Motor neuron (in vitro differentiated cells): ENCODE results near the gene CST8. TPM values are rescaled to one million over a fixed set of nuclear protein-coding genes. Genes with fewer than 3 reads are reported as not detected.

Experiments used
- ATAC-seq, 8 experiments: fragments of 200-7000 bp; cut with Tn5 transposase; replicated peaks in 6 of 8; 2 replicates each; pipeline ENCODE4 v1.8.0; 2021; ENCODE audit warnings: mild to moderate bottlenecking in 8 of 8, moderate library complexity in 8 of 8
- H3K27ac ChIP-seq, 2 donors: fragments of 250-450 bp; sonication (Bioruptor Pico); 2 replicates each; pipeline ENCODE4 v1.9.0; 2021; ENCODE audit warnings: antibody characterized with exemption in 2 of 2, mild to moderate bottlenecking in 2 of 2, moderate library complexity in 1 of 2
- H3K4me1 ChIP-seq, 2 donors: fragments of 250-450 bp; sonication (Bioruptor Pico); replicated peaks in 1 of 2; 2 replicates each; pipeline ENCODE4 v1.6.1; 2021; ENCODE audit warnings: antibody characterized with exemption in 2 of 2, mild to moderate bottlenecking in 2 of 2, moderate library complexity in 1 of 2
- H3K4me3 ChIP-seq, 5 donors: fragments of 250-450 bp; sonication (Bioruptor Pico); 2 replicates each; pipeline ENCODE4 v1.9.0; 2021; ENCODE audit warnings: antibody characterized with exemption in 5 of 5, mild to moderate bottlenecking in 5 of 5, moderate library complexity in 4 of 5
- WGBS, 10 experiments: fragments of 450-650 bp; shearing (Covaris generic); methylation state at CpG; one replicate each; pipeline ENCODE4 v1.0.0; 2022; 5-methylcytosine and 5-hydroxymethylcytosine counted together
- in situ Hi-C, 9 experiments: fragments of 400-800 bp; cut with MboI; loops; one replicate each; pipeline ENCODE4 v1.15.0; 2021; ENCODE audit warnings: low sequenced_read_pairs in 9 of 9, low pct_unique_long_range_greater_than_20kb in 2 of 9; ENCODE audit not compliant: unreplicated experiment in 9 of 9
- total RNA-seq, 8 experiments: library from RNA; unstranded; fragments of 300-600 nt; gene quantifications; 2 replicates each; pipeline versions ENCODE4 v1.2.3 to v1.2.4, GENCODE V29; 2022

CST8 gene
- total RNA-seq, 8 experiments from 2014 or later = not detected

DNA sequence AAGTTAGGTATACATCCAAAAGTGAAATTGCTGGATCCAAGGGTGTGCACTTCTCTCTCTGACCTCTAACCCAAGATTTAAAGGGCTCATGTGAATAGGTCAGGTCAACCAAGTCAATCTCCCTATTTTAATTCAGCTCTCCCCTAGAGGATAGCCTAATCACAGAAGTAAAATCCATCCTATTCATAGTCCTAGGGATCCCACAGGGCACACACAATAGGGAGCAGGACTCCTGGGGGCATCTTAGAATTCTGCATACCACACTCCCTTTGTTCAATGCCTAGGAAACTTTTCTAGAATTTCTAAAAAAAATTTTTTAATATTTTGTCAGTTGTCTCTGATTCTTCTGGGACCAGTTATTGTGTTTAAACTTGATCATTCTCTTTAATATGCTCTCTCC, 42.2 kb downstream of the CST8 start:
- ATAC-seq = no peak
- Histone ChIP-seq H3K27ac (no peak overlapping the region), H3K4me3 (no peak overlapping the region)

DNA sequence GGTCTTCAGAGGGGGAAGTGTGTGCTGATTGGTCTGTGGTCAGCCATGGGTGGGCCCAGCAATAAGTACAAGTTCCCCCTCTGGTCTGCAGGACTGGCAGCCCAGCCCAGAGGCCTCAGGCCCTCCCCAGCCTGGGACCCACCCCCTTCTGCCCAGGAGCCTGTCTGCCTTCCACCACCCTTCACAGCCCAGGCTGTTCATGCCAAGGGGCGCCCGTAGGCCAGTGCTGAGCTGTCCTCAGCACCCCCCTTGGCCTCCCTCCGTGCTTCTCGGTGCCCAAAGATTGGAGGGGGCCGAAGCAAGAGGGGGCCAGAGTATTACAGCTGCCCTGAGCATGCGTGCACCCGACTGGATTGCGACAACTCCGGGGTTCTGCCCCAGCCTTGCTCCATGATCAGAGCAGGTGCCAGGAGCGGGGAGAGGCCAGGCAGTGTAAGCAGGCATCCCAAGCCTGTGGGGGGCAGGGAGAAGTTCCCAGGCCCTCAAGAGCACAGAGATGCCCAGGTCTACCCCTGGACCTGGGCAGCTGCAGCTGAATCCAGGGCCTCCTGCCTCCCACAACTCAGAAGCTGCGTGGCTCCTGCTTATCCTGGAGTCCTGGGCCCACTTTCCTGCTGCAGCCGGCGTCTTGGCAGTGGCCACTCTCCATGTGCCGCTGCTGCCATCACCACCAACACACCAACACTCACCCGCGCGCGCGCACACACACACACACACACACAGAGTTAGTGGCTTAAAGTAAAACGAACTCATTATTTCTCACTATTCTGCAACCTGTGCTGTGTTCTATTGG, 44.1 kb downstream of the CST8 start:
- no peak for ATAC-seq
- 39 to 100% (median 85%) methylated on average over 3 to 9 of the region's 20 CpGs; no CpG with 5 or more reads in 6 of the 10 experiments for WGBS, 10 experiments

More for the DNA sequence above, 42.2 kb downstream of the CST8 start:
- in situ Hi-C loops = no loop called here
- no peaks in the 10 kb centered on the region for H3K4me1 ChIP-seq

DNA sequence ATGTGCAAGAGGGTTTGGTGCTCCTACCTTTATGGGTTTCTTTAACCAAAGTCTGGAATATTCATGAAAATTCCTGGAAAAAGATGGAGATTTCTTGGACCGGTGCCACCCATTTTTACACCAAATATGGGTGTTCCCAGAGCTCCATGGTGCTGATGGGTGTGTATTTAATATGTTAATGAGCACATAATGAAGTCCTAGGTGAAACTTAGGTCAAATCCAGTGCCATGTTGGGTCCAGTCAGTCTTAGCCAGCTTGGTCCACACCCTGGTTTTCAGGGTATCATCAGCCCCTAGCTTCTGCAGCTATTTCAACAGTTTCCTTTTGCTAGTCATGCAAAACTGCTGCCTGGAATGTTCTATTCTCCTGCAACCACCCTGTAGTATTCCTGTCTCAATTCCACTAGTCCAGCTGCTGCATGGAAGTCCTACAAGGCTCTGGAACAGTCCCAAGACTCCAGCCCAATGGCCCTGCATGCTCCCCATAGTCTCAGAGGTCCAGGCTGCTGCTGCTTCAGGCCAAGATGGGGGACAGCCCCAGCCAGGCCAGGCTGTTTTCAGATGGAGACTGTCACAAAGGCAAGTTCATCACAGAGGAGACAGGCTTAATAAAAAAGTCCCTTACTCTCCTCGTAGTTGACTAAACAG, 45.5 kb downstream of the CST8 start:
- Histone ChIP-seq H3K4me1 (no peaks in the 10 kb centered on the region), H3K27ac (no peak overlapping the region), H3K4me3 (no peak overlapping the region)
- WGBS, 10 experiments = 0 to 100% (median 63%) methylated on average over 1 to 2 of the region's 2 CpGs; no CpG with 5 or more reads in 3 of the 10 experiments
- ATAC-seq = peak in 3 of 8 experiments; percentile 91 to 96 (median 94)
- in situ Hi-C loops = no loop called here

More for the DNA sequence above, 44.1 kb downstream of the CST8 start:
- in situ Hi-C loops = no loop called here
- H3K27ac ChIP-seq = no peak overlapping the region
- H3K4me3 ChIP-seq = no peak overlapping the region
- H3K4me1 ChIP-seq = no peaks in the 10 kb centered on the region

DNA sequence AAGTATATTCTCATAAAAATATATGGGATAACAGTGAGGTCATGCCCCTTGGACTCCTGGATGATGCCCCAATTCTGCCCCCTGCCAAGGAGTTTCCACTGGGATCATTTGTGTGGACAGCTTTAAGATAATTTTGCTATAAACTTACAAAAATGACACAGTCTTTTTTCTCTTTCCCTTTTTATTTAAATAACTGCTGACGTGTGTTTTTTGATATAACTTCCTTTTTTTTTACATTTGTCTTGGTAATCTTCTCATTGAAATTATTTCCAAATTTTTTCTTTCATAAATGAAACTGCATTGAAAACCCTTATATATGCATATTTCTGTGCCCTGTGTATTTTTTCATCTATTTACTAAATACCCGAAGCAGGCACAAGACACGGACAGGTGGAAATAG, 46.1 kb downstream of the CST8 start:
- Histone ChIP-seq H3K4me1 (no peaks in the 10 kb centered on the region), H3K4me3 (no peak overlapping the region), H3K27ac (no peak overlapping the region)
- ATAC-seq = no peak
- WGBS, 10 experiments = 13 to 100% (median 85%) methylated on average over 1 to 3 of the region's 3 CpGs
- in situ Hi-C loops = no loop called here

DNA sequence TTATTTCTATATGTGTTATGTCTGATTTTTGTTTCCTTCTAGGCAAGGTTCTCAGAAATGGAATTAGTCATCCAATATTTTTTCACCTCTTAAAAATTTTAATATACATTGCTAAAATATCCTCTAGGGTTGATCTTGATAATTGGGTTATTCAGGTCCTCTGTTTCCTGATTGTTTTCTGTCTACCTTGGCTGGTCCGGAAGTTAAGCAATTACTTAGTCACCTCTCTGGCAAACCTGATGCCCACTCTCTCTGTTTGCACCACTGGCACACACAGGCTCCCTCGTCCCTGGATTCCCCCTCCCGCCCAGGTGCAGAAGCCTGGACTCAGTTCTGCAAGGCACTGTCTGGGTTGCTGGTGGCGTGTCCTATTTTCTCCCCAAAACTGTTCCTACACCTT, 49.7 kb downstream of the CST8 start:
- no peak for ATAC-seq
- Histone ChIP-seq H3K4me1 (no peaks in the 10 kb centered on the region), H3K27ac (no peak overlapping the region), H3K4me3 (no peak overlapping the region)
- WGBS, 10 experiments = 20 to 100% (median 73%) methylated on average over 1 to 3 of the region's 4 CpGs; no CpG with 5 or more reads in 2 of the 10 experiments
- in situ Hi-C loops = no loop called here

DNA sequence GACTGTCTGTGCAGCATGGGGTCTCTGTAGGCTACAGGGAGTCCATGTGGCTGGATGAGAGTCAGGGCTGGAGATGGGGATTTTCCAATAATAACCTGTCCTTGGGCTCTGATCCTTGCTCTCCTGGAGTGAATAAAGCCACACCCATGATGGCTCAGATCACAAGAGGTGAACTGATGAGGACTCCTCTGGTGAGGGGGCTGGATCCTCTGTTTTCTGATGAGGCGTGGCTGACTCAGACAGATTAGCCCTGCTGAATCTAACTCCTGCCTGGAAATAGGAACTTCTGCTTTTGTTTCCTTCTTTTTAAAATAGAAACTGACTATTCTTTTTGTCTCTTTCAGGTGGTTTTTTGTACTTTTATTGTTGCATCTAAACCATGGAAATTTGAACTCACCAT, 50.4 kb downstream of the CST8 start:
- in situ Hi-C loops = no loop called here
- H3K4me1 ChIP-seq = no peaks in the 10 kb centered on the region
- no peak overlapping the region for H3K4me3 ChIP-seq
- peak in 5 of 8 experiments; percentile 7 to 36 (median 20) for ATAC-seq
- no peak overlapping the region for H3K27ac ChIP-seq
- 20 to 80% (median 80%) methylated on average over 1 of the region's 1 CpG; no CpG with 5 or more reads in 7 of the 10 experiments for WGBS, 10 experiments

DNA sequence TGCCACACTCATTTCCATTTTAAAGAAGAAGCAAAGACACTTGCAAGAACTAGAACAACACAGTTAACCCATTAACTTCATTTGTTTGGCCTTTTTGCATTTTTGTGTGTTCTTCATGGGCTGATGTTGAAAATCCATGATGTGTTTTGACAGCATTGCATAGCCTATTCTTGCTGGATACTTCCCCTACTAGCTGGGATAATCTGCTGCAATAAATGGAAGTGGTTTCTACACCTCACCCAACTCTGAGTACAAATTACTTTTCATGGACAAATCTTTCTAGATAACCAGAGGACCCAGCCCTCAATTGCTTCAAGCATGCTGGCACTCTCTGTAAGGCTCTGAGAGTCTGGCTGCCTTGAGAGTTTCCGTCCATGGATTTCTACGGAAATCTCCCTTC, 50.9 kb downstream of the CST8 start:
- Histone ChIP-seq H3K4me1 (no peaks in the 10 kb centered on the region), H3K4me3 (no peak overlapping the region), H3K27ac (no peak overlapping the region)
- in situ Hi-C loops = no loop called here
- WGBS, 10 experiments = 0 to 100% (median 87%) methylated on average over 1 to 2 of the region's 2 CpGs; no CpG with 5 or more reads in 2 of the 10 experiments
- no peak for ATAC-seq

DNA sequence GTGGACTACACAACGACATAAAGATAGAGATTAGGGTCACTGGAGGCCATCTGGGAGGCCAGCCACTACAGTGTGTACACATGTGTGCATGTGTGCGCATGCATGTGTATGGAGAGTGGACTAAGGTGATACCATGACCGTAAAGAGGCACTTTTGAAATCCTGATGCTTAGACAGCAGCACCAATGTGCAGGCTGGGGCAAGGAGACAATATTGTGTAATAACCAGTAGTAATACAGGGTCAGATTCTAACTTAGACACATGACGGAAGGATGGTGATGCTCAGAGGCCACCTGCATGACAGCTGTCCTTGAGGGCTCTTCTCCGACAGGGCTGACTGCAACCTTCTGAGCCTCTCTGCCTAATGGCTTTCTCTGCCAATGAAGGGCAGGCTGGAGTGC, 51.9 kb downstream of the CST8 start:
- WGBS, 10 experiments = 20 to 100% (median 55%) methylated on average over 1 to 4 of the region's 5 CpGs; no CpG with 5 or more reads in 4 of the 10 experiments

DNA sequence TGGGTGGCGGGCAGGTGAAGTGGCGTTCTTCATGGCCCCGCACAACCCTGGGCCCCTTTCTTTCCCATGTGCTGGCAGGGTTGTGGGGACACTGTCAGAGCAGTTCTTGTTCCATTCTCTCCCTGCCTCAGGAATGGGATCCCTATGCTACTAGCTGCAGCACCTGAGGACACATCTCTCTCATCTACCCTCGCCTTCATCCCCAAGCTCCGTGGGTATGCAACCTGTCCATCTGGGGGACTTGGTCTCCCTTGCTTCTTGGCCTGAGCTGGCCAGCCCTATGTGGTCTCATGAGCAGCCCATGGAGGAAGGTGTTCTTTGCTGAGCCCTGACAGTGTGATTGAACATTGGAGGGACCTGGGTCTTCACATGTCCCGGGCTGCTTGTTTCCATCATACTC, 53.2 kb downstream of the CST8 start:
- no peaks in the 10 kb centered on the region for H3K4me1 ChIP-seq
- 0 to 100% (median 80%) methylated on average over 1 to 5 of the region's 6 CpGs; no CpG with 5 or more reads in 3 of the 10 experiments for WGBS, 10 experiments
- in situ Hi-C loops = no loop called here
- no peak overlapping the region for H3K27ac ChIP-seq
- H3K4me3 ChIP-seq = no peak overlapping the region
- no peak for ATAC-seq

More for the DNA sequence above, 51.9 kb downstream of the CST8 start:
- no peak for ATAC-seq
- no peak overlapping the region for H3K4me3 ChIP-seq
- in situ Hi-C loops = no loop called here
- H3K27ac ChIP-seq = no peak overlapping the region
- no peaks in the 10 kb centered on the region for H3K4me1 ChIP-seq

Other genes starting within 250 kb of the CST8 start
- 10 to 100 TPM; 15.8 to 31.4 (median 22.2) TPM for gene NXT1, start 140.3 kb upstream of the CST8 start, total RNA-seq
- gene GZF1, start 128.9 kb upstream of the CST8 start, total RNA-seq = 10 to 100 TPM; 11.2 to 40.6 (median 22.3) TPM
- 10 to 100 TPM; 26.9 to 61.4 (median 42.7) TPM for gene NAPB, start 69.6 kb upstream of the CST8 start, total RNA-seq
- not detected for gene CSTL1, start 51.4 kb upstream of the CST8 start, total RNA-seq
- not detected for gene CST11, start 38.2 kb upstream of the CST8 start, total RNA-seq
- not detected for gene CST9L, start 77.4 kb downstream of the CST8 start, total RNA-seq
- gene CST9, start 114.8 kb downstream of the CST8 start, total RNA-seq = under 1 TPM in 5 of 8 experiments, not detected in 3; 0.17 to 0.54 (median 0.38) TPM
- 1,000 to 10,000 TPM in 1 of 8 experiments, 100 to 1,000 TPM in 4, 10 to 100 TPM in 3; 50.2 to 1,751 (median 154) TPM for gene CST3, start 146.8 kb downstream of the CST8 start, total RNA-seq
- not detected for gene CST4, start 197.9 kb downstream of the CST8 start, total RNA-seq